HG03571 (cell line): Measurements from ENCODE around the gene ZNF555.

Experiments used
- ATAC-seq: cut with Tn5 transposase; IDR thresholded peaks from one replicate; pipeline ENCODE4 v1.9.1; 2021; ENCODE audit not compliant: unreplicated experiment

ZNF555 gene

GRCh38 chr19:2823646-2824045 is 17.6 kb upstream of the ZNF555 start:
- no peak for ATAC-seq

- no peak for ATAC-seq
Observed at GRCh38 chr19:2824129-2824528, 17.1 kb upstream of the ZNF555 start.

GRCh38 chr19:2827022-2827421 is 14.3 kb upstream of the ZNF555 start:
- no peak for ATAC-seq

GRCh38 chr19:2827840-2828489 is 13.3 kb upstream of the ZNF555 start:
- no peak for ATAC-seq

GRCh38 chr19:2834294-2834871 is 6.9 kb upstream of the ZNF555 start:
- no peak for ATAC-seq

GRCh38 chr19:2837430-2837829 is 3.8 kb upstream of the ZNF555 start:
- no peak for ATAC-seq

- no peak for ATAC-seq
Observed at GRCh38 chr19:2841855-2842574, 740 bp downstream of the ZNF555 start.

- ATAC-seq = no peak
Observed at GRCh38 chr19:2845107-2845506, 3.8 kb downstream of the ZNF555 start.

- ATAC-seq = no peak
Observed at GRCh38 chr19:2846180-2846894, 5.1 kb downstream of the ZNF555 start.

GRCh38 chr19:2847507-2847906 is 6.2 kb downstream of the ZNF555 start:
- no peak for ATAC-seq

- ATAC-seq = no peak
Observed at GRCh38 chr19:2848616-2849015, 7.3 kb downstream of the ZNF555 start.

GRCh38 chr19:2850256-2850925 is 9.1 kb downstream of the ZNF555 start:
- no peak for ATAC-seq

- no peak for ATAC-seq
Observed at GRCh38 chr19:2852598-2852997, 11.3 kb downstream of the ZNF555 start.

- no peak for ATAC-seq
Observed at GRCh38 chr19:2853015-2853606, 11.8 kb downstream of the ZNF555 start.

- no peak for ATAC-seq
Observed at GRCh38 chr19:2854849-2855248, 13.6 kb downstream of the ZNF555 start.

- ATAC-seq = no peak
Observed at GRCh38 chr19:2856457-2857050, 15.3 kb downstream of the ZNF555 start.

GRCh38 chr19:2858864-2859263 is 17.6 kb downstream of the ZNF555 start:
- no peak for ATAC-seq

GRCh38 chr19:2863816-2864215 is 22.5 kb downstream of the ZNF555 start:
- no peak for ATAC-seq

GRCh38 chr19:2865334-2866100 is 24.2 kb downstream of the ZNF555 start:
- no peak for ATAC-seq
